ENCODE data around the gene MINDY2. TPM values are rescaled to one million over a fixed set of nuclear protein-coding genes. Genes with fewer than 3 reads are reported as not detected.

Gene MINDY2
- total and polyA plus RNA-seq, 4 donors, result 1.5 to 7.0 (median 5.1) TPM

- 3% methylated on average over 14 of the region's 14 CpGs for WGBS
Measured at GRCh38 chr15:58748040-58748851, 22.9 kb upstream of the MINDY2 start.

More at GRCh38 chr15:58748040-58748851, 22.9 kb upstream of the MINDY2 start:
- H3K27me3 ChIP-seq (ENCODE audit: control insufficient read depth in 4 of 4, insufficient read depth in 4 of 4, low read length in 3 of 4), result no peaks in the 10 kb centered on the region
- peak overlapping the region; percentile 73 to 99 (median 97) for H3K4me3 ChIP-seq (ENCODE audit: low read depth in 1 of 3, low read length in 3 of 3)
- peak overlapping the region; percentile 92 to 94 for H3K9ac ChIP-seq (ENCODE audit: low read depth in 1 of 2, low read length in 2 of 2)
- DNase-seq (ENCODE audit: low spot score), result no peak
- H3K36me3 ChIP-seq (ENCODE audit: control insufficient read depth in 4 of 4, insufficient read depth in 3 of 4, low read depth in 1 of 4, low read length in 3 of 4), result no peaks in the 10 kb centered on the region
- H3K4me1 ChIP-seq (ENCODE audit: control insufficient read depth in 4 of 4, insufficient read depth in 4 of 4, low read length in 3 of 4), result peaks cover 2 to 25% (median 7%) of the 10 kb centered on the region in 4 donors
- H3K27ac ChIP-seq (ENCODE audit: low read depth in 1 of 2, low read length in 2 of 2), result peak overlapping the region; percentile 88 to 99
- H3K9me3 ChIP-seq (ENCODE audit: control insufficient read depth in 4 of 4, low read length in 3 of 4), result no peaks in the 10 kb centered on the region
- TF ChIP-seq SP1 (IDR thresholded peaks at IDR 0.05), result no peak
- TF ChIP-seq ATF3 (IDR thresholded peaks at IDR 0.05), result no peak
- peak; percentile 48 for TF ChIP-seq MAX (IDR thresholded peaks at IDR 0.05)
- no peak for TF ChIP-seq JUND (IDR thresholded peaks at IDR 0.05)
- TF ChIP-seq YY1 (IDR thresholded peaks at IDR 0.05), result peak; percentile 26
- TF ChIP-seq TAF1 (conservative IDR thresholded peaks at IDR 0.05), result no peak
- no peak for TF ChIP-seq RXRA (IDR thresholded peaks at IDR 0.05)
- peak; percentile 4 for TF ChIP-seq REST (IDR thresholded peaks at IDR 0.05)
- no peak for TF ChIP-seq CTCF (IDR thresholded peaks at IDR 0.05; ENCODE audit: low read depth, low read length, missing input control)
- TF ChIP-seq HNF4A (conservative IDR thresholded peaks at IDR 0.05), result no peak
- no peak for TF ChIP-seq FOXA1 (IDR thresholded peaks at IDR 0.05)

Data from liver (tissue), 9 donors.